K562 (cell line): ENCODE results near the gene WWP2. TPM values are rescaled to one million over a fixed set of nuclear protein-coding genes. Genes with fewer than 3 reads are reported as not detected.

Experiments used
- ATAC-seq: fragments of 200-7000 bp; cut with Tn5 transposase; 3 replicates; pipeline ENCODE4 v1.9.1; 2020; ENCODE audit warnings: moderate library complexity
- BruUV-seq: library from RNA; stranded (reverse); fragments of 400-500 nt; replicated peaks from 2 replicates; lab custom pipeline; 2021; lab: Mats Ljungman, UMichigan
- CTCF ChIA-PET: fragments of 300-600 bp; formaldehyde crosslinking; extraction: SDS; loops from one replicate; lab custom pipeline; 2021; ENCODE audit warnings: low intra/inter-chr PET ratio; lab: Yijun Ruan, JAX
- POLR2A ChIA-PET: fragments of 300-600, 350-650 bp; sonication (Branson Sonifier 250); formaldehyde crosslinking; extraction: SDS; loops from one replicate; lab custom pipeline; 2021; ENCODE audit warnings: antibody characterized with exemption, inconsistent platforms; lab: Yijun Ruan, JAX
- DNase-seq, 4 experiments: peaks; one replicate each; pipeline versions ENCODE4 v3.0.0 to v3.0.0-alpha.2; 2011 to 2018; ENCODE audit warnings: low spot score in 3 of 4, mixed read lengths in 3 of 4; ENCODE audit errors: extremely low read depth in 1 of 4
- FAIRE-seq: peaks from 2 replicates; lab custom pipeline; 2011; peaks lifted over from hg19 to GRCh38; lab: Jason Lieb, UNC
- H2AFZ ChIP-seq: 2 replicates; pipeline ENCODE4 v1.6.0; 2011; ENCODE audit warnings: low read depth, low read length, control low read depth, inconsistent platforms
- H3K27ac ChIP-seq: fragments of 200-600 bp; 3 replicates; pipeline ENCODE4 v1.8.0; 2011; ENCODE audit warnings: low read depth, mild to moderate bottlenecking, control low read depth, inconsistent platforms, low read length, moderate library complexity, mixed read lengths; ENCODE audit errors: extremely low read depth
- H3K27me3 ChIP-seq, 2 experiments: fragments of 300-600 bp in 1 of 2; 2 replicates in 1 of 2; 3 replicates in 1 of 2; pipeline versions ENCODE4 v1.6.0 to v1.8.0; 2011; ENCODE audit warnings: inconsistent platforms in 2 of 2, low read length in 2 of 2, mild to moderate bottlenecking in 1 of 2, mixed read lengths in 1 of 2, moderate library complexity in 1 of 2; ENCODE audit not compliant: control insufficient read depth in 2 of 2, insufficient read depth in 2 of 2
- H3K36me3 ChIP-seq: fragments of 300-600 bp; 3 replicates; pipeline ENCODE4 v1.8.0; 2011; ENCODE audit warnings: mild to moderate bottlenecking, low read length, inconsistent platforms; ENCODE audit not compliant: control insufficient read depth, insufficient read depth
- H3K4me1 ChIP-seq, 2 experiments: fragments of 200-600 bp in 1 of 2; replicated peaks in 1 of 2; 2 replicates in 1 of 2; 3 replicates in 1 of 2; pipeline versions ENCODE4 v1.5.1 to v1.8.0; 2011; ENCODE audit warnings: inconsistent platforms in 2 of 2, low read length in 2 of 2, mild to moderate bottlenecking in 1 of 2, mixed read lengths in 1 of 2, moderate library complexity in 1 of 2; ENCODE audit not compliant: control insufficient read depth in 2 of 2, insufficient read depth in 2 of 2
- H3K4me2 ChIP-seq: 2 replicates; pipeline ENCODE4 v1.6.1; 2011; ENCODE audit warnings: low read length, control low read depth, inconsistent platforms, mixed read lengths; ENCODE audit not compliant: insufficient read depth
- H3K4me3 ChIP-seq: fragments of 200-600 bp; sonication (generic), shearing (Covaris generic); 2 replicates; pipeline ENCODE4 v1.5.1; 2016; ENCODE audit warnings: control low read depth, inconsistent platforms
- H3K79me2 ChIP-seq: fragments of 200-600 bp; 3 replicates; pipeline ENCODE4 v1.8.0; 2011; ENCODE audit warnings: low read length, inconsistent platforms; ENCODE audit not compliant: control insufficient read depth, insufficient read depth
- H3K9ac ChIP-seq, 2 experiments: 2 replicates each; pipeline versions ENCODE4 v1.6.0 to v1.6.1; 2011; ENCODE audit warnings: low read depth in 2 of 2, low read length in 2 of 2, control low read depth in 1 of 2, inconsistent platforms in 1 of 2, mild to moderate bottlenecking in 1 of 2, mixed read lengths in 1 of 2; ENCODE audit not compliant: insufficient read depth in 1 of 2
- H3K9me1 ChIP-seq: one replicate; pipeline ENCODE4 v1.6.0; 2011; ENCODE audit warnings: inconsistent platforms, mild to moderate bottlenecking, low read length, moderate library complexity; ENCODE audit not compliant: control insufficient read depth, insufficient read depth
- H3K9me3 ChIP-seq: replicated peaks from 2 replicates; pipeline ENCODE4 v1.5.1; 2011; ENCODE audit warnings: low read depth, low read length, inconsistent platforms; ENCODE audit not compliant: control insufficient read depth, insufficient read depth
- H4K20me1 ChIP-seq: replicated peaks from 2 replicates; pipeline ENCODE4 v1.6.1; 2011; ENCODE audit warnings: low read length, inconsistent platforms, mixed read lengths; ENCODE audit not compliant: control insufficient read depth, insufficient read depth
- CEBPB ChIP-seq: fragments of 450-650 bp; IDR thresholded peaks from 2 replicates; pipeline ENCODE4 v1.6.1; 2016; ENCODE audit warnings: missing genetic modification characterization, missing compliant biosample characterization
- CEBPG ChIP-seq, 3 experiments: fragments of 200-800 bp in 1 of 3; sonication (Bioruptor generic) in 1 of 3; sonication (generic) in 1 of 3; formaldehyde crosslinking in 1 of 3; IDR thresholded peaks in 2 of 3; conservative IDR thresholded peaks in 1 of 3; 2 replicates each; pipeline versions ENCODE4 v1.6.1 to v1.8.0; 2016 to 2022; ENCODE audit warnings: missing compliant biosample characterization in 2 of 3, missing genetic modification characterization in 2 of 3, mild to moderate bottlenecking in 1 of 3, missing genetic modification reagents in 1 of 3
- ZBTB33 ChIP-seq: sonication (generic); formaldehyde crosslinking; IDR thresholded peaks from 2 replicates; pipeline ENCODE4 v1.8.1; 2023; ENCODE audit warnings: mild to moderate bottlenecking, missing genetic modification reagents
- WGBS: fragments of 100-300 bp; shearing (Covaris generic); methylation state at CpG from one replicate; pipeline ENCODE4 v1.1.6; 2016; ENCODE audit warnings: low coverage, mixed read lengths; ENCODE audit not compliant: insufficient coverage; ENCODE audit errors: missing lambda C conversion rate; 5-methylcytosine and 5-hydroxymethylcytosine counted together
- in situ Hi-C: fragments of 300-500 bp; cut with MboI; formaldehyde crosslinking; loops from 4 replicates; pipeline ENCODE4 v1.15.0; 2018; ENCODE audit warnings: inconsistent platforms, mixed read lengths
- intact Hi-C: fragments of 100-400 bp; cut with micrococcal nuclease; formaldehyde crosslinking; loops from 2 replicates; pipeline ENCODE4 v1.14.2; 2022
- polyA plus RNA-seq, 8 experiments: library from polyadenylated mRNA; depleted of rRNA in 4 of 8; stranded (reverse) in 5 of 8; unstranded in 3 of 8; fragments of >200 nt; fragmentation: Nextera tagmentation in 2 of 8; fragmentation: Illumina TruSeq in 1 of 8; extraction: Ambion mirVana in 2 of 8; extraction: Trizol in 1 of 8; gene quantifications; 2 replicates each; pipeline versions ENCODE4 v1.2.1 to v1.2.3, GENCODE V29; 2011 to 2014; ENCODE audit warnings: inconsistent platforms in 1 of 8, missing spikeins in 1 of 8
- total RNA-seq, 7 experiments: library from RNA; depleted of rRNA in 6 of 7; stranded (reverse); fragments of >200 nt in 6 of 7; fragmentation: Illumina TruSeq in 2 of 7; extraction: Trizol in 2 of 7; gene quantifications; 2 replicates each; pipeline versions ENCODE4 v1.2.1 to v1.2.3, GENCODE V29; 2011 to 2021; ENCODE audit warnings: low replicate concordance in 1 of 7

The WWP2 gene
- total and polyA plus RNA-seq, 9 of the 15 experiments (the other 6 are each of a cell fraction or from before 2014, with no cell fraction given): 1.9 to 34.4 (median 14.6) TPM

DNA sequence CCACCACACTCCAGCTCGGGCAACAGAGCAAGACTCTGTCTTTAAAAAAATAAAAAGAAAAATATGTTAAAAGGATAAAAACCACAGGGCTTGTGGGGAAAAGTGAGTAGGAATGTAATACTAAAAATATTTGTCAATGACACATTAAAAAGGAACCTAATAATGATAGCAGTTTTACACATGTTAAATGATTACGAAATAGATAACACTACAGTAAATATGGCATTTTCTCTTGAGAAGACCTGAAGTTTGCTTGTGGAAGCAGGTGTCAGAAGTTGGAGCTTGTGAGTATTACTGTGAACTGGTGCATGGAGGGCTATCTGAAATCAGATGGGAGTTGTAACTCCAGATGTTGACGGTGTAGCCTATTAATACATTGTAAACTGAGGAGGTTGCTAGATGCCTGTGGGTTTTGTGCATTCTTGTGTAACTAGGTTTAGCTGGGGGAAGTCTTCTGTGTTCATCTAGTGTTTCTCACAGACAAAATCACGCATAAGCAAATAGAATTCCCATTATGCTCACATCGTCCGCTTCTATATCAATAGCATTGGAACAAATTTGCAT is 144.8 kb downstream of the WWP2 start:
- peaks cover 13% of the 10 kb centered on the region; the same call in 2 of the 3 replicates for H3K36me3 ChIP-seq
- intact Hi-C loops: no loop called here
- TF ChIP-seq ZBTB33 (CRISPR knock-in tag): no peak
- peak; percentile 85 for TF ChIP-seq CEBPB (tag)
- TF ChIP-seq CEBPG (CRISPR knock-in tag; IDR thresholded peaks at IDR 0.05): no peak
- peak; percentile 29 to 74; a peak in 3 of 4 replicates for TF ChIP-seq CEBPG (tag; conservative IDR thresholded peaks at IDR 0.05 in 1 of 2, IDR thresholded peaks at IDR 0.05 in 1 of 2)
- TF ChIP-seq, all 486 proteins: peak for 2
- Histone ChIP-seq H3K27me3 (no peaks in the 10 kb centered on the region), H3K27ac (no peak overlapping the region), H3K4me2 (no peak overlapping the region), H3K9me1 (no peaks in the 10 kb centered on the region), H3K4me3 (no peak overlapping the region), H3K9me3 (no peaks in the 10 kb centered on the region), H3K79me2 (no peaks in the 10 kb centered on the region), H4K20me1 (no peaks in the 10 kb centered on the region), H3K4me1 (peaks cover 3% of the 10 kb centered on the region in 2 experiments; a peak in 2 of 5 replicates), H2AFZ (no peak overlapping the region), H3K9ac (no peak overlapping the region)
- 85% methylated on average over 6 of the region's 6 CpGs for WGBS
- in situ Hi-C loops: no loop called here
- CTCF ChIA-PET: no interaction called here
- no peak for ATAC-seq
- POLR2A ChIA-PET: interaction anchor here (0.6 to 1.0 kb wide), 2 partner anchors 11 to 218 kb away, joined by 3 read pairs; no protein-coding TSS in a partner anchor
- no peak for FAIRE-seq
- no TSS peak for BruUV-seq
- DNase-seq: no peak
